Stimulated activated CD8-positive, alpha-beta memory T cell treated with anti-CD3 and anti-CD28 coated beads, Interleukin-2, amount 100 ng/mL, for 1 hour (primary cell): ENCODE results near the gene CDK8.

Experiments
- DNase-seq, 2 donors: peaks; one replicate each; pipeline ENCODE4 v3.0.0-alpha.2; 2020; ENCODE audit warnings: low read depth in 2 of 2

CDK8 gene

GRCh38 chr13:26382835-26383234, 128.9 kb downstream of the CDK8 start:
- no peak for DNase-seq

- DNase-seq: no peak
Measured at GRCh38 chr13:26384587-26384986, 130.7 kb downstream of the CDK8 start.

- DNase-seq: no peak
Measured at GRCh38 chr13:26386026-26386425, 132.1 kb downstream of the CDK8 start.

GRCh38 chr13:26390203-26390602, 136.3 kb downstream of the CDK8 start:
- no peak for DNase-seq

GRCh38 chr13:26400545-26400944, 146.6 kb downstream of the CDK8 start:
- DNase-seq: no peak

- no peak for DNase-seq
Measured at GRCh38 chr13:26401069-26401468, 147.1 kb downstream of the CDK8 start.

- DNase-seq: no peak
Measured at GRCh38 chr13:26401578-26402021, 147.7 kb downstream of the CDK8 start.

GRCh38 chr13:26406791-26407190, 152.9 kb downstream of the CDK8 start:
- DNase-seq: no peak

GRCh38 chr13:26411206-26411605, 157.3 kb downstream of the CDK8 start:
- DNase-seq: no peak

GRCh38 chr13:26412263-26412662, 158.3 kb downstream of the CDK8 start:
- DNase-seq: no peak

GRCh38 chr13:26412936-26413716, 159.2 kb downstream of the CDK8 start:
- DNase-seq: no peak

- DNase-seq: no peak
Measured at GRCh38 chr13:26420282-26420960, 166.5 kb downstream of the CDK8 start.

- no peak for DNase-seq
Measured at GRCh38 chr13:26422036-26422435, 168.1 kb downstream of the CDK8 start.

- DNase-seq: no peak
Measured at GRCh38 chr13:26423629-26424028, 169.7 kb downstream of the CDK8 start.

- DNase-seq: no peak
Measured at GRCh38 chr13:26424181-26424580, 170.3 kb downstream of the CDK8 start.

GRCh38 chr13:26425443-26426358, 171.8 kb downstream of the CDK8 start:
- DNase-seq: no peak

GRCh38 chr13:26433776-26434175, 179.8 kb downstream of the CDK8 start:
- no peak for DNase-seq

- no peak for DNase-seq
Measured at GRCh38 chr13:26435171-26435570, 181.2 kb downstream of the CDK8 start.

- no peak for DNase-seq
Measured at GRCh38 chr13:26435646-26436045, 181.7 kb downstream of the CDK8 start.

GRCh38 chr13:26436914-26437313, 183.0 kb downstream of the CDK8 start:
- no peak for DNase-seq

- DNase-seq: no peak
Measured at GRCh38 chr13:26440111-26440510, 186.2 kb downstream of the CDK8 start.

- DNase-seq: no peak
Measured at GRCh38 chr13:26441476-26441875, 187.5 kb downstream of the CDK8 start.
